HL-60 (cell line): ENCODE results near the gene F8A3.
"Not testable (repeated sequence)": the region's sequence is repeated elsewhere in the genome, so short reads cannot be mapped to it uniquely, and the experiment has no call there.

Experiments used
- GABPA ChIP-seq: IDR thresholded peaks from 2 replicates; pipeline ENCODE4 v1.6.1; 2012; ENCODE audit warnings: low read depth
- TF ChIP-seq, protein P1 (sequence below): IDR thresholded peaks from one replicate; pipeline ENCODE4 v1.5.1; 2011; ENCODE audit warnings: low read length, control low read depth, inconsistent platforms; ENCODE audit not compliant: insufficient read depth

DNA sequence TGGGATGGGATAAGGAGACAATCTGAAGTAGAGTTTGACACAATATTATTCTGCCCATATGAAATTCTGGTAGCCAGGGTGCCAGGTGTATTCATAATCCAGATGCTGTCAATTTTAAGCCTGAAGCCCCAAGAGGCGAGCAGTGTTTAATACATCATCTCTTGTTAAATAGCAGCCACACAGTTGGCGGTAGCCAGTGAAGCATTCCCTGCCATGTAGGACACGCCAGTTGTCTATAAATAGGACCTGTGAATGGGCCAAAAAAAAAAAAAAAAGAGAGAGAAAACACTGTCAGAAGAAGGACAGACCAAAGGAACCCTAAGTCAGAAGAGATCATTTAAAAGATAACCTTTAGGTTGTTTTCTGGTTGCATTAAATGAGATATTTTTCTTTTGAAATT is 33.0 kb upstream of the F8A3 start:
- TF ChIP-seq, protein P1, sequence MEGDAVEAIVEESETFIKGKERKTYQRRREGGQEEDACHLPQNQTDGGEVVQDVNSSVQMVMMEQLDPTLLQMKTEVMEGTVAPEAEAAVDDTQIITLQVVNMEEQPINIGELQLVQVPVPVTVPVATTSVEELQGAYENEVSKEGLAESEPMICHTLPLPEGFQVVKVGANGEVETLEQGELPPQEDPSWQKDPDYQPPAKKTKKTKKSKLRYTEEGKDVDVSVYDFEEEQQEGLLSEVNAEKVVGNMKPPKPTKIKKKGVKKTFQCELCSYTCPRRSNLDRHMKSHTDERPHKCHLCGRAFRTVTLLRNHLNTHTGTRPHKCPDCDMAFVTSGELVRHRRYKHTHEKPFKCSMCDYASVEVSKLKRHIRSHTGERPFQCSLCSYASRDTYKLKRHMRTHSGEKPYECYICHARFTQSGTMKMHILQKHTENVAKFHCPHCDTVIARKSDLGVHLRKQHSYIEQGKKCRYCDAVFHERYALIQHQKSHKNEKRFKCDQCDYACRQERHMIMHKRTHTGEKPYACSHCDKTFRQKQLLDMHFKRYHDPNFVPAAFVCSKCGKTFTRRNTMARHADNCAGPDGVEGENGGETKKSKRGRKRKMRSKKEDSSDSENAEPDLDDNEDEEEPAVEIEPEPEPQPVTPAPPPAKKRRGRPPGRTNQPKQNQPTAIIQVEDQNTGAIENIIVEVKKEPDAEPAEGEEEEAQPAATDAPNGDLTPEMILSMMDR: not testable (repeated sequence)
- TF ChIP-seq GABPA: not testable (repeated sequence)
